Measurements from ENCODE around the gene YY2. TPM values are rescaled to one million over a fixed set of nuclear protein-coding genes. Genes with fewer than 3 reads are reported as not detected.
"Not testable (repeated sequence)": the region's sequence is repeated elsewhere in the genome, so short reads cannot be mapped to it uniquely, and the experiment has no call there.

The YY2 gene
- total RNA-seq, 4 donors from 2014 or later, result 0.83 to 4.5 (median 3.5) TPM

DNA sequence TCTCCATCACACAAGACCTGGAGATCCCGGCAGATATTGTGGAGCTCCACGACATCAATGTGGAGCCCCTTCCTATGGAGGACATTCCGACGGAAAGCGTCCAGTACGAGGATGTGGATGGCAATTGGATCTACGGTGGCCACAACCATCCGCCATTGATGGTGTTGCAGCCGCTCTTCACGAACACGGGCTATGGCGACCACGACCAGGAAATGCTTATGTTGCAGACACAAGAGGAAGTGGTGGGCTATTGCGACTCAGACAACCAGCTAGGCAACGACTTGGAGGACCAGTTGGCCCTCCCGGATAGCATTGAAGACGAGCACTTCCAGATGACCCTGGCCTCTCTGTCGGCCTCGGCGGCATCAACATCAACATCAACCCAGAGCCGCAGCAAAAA lies 717 bp downstream of the YY2 start:
- Histone ChIP-seq H3K4me3 (no peak overlapping the region), H3K9me3 (no peaks in the 10 kb centered on the region), H3K4me1 (no peaks in the 10 kb centered on the region), H3K27me3 (no peaks in the 10 kb centered on the region), H3K36me3 (peaks cover 18% of the 10 kb centered on the region), H3K27ac (no peak overlapping the region)
- DNase-seq (ENCODE audit: low spot score in 2 of 2), result no peak
- no peak for TF ChIP-seq EP300 (IDR thresholded peaks at IDR 0.05)
- TF ChIP-seq, protein P1, sequence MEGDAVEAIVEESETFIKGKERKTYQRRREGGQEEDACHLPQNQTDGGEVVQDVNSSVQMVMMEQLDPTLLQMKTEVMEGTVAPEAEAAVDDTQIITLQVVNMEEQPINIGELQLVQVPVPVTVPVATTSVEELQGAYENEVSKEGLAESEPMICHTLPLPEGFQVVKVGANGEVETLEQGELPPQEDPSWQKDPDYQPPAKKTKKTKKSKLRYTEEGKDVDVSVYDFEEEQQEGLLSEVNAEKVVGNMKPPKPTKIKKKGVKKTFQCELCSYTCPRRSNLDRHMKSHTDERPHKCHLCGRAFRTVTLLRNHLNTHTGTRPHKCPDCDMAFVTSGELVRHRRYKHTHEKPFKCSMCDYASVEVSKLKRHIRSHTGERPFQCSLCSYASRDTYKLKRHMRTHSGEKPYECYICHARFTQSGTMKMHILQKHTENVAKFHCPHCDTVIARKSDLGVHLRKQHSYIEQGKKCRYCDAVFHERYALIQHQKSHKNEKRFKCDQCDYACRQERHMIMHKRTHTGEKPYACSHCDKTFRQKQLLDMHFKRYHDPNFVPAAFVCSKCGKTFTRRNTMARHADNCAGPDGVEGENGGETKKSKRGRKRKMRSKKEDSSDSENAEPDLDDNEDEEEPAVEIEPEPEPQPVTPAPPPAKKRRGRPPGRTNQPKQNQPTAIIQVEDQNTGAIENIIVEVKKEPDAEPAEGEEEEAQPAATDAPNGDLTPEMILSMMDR (IDR thresholded peaks at IDR 0.05), result no peak
- no peak for TF ChIP-seq POLR2AphosphoS5 (IDR thresholded peaks at IDR 0.05)
- no peak for TF ChIP-seq POLR2A (IDR thresholded peaks at IDR 0.05)
- 94% methylated on average over 21 of the region's 21 CpGs for WGBS

DNA sequence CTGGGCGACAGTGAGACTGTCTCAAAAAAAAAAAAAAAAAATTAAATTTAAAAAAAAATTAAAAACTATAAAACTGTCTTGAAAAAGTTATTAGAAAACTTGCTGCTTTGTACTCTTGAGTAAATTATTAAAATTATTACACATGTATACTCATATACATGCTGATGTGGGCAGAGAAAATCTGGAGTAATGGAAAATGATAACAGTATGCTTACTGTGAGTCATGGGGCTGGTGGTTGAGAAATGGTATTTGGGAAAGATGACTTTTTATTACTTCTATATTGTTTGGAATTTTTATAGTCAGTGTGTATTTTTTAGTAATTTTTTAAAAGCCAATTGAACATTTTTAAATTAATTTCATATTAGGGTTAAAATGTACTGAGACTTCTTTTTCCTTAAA lies 7.5 kb downstream of the YY2 start:
- Histone ChIP-seq H3K9me3 (no peaks in the 10 kb centered on the region), H3K4me1 (no peaks in the 10 kb centered on the region), H3K27me3 (no peaks in the 10 kb centered on the region), H3K36me3 (no peaks in the 10 kb centered on the region), H3K4me3 (no peak overlapping the region), H3K27ac (no peak overlapping the region)
- DNase-seq (ENCODE audit: low spot score in 2 of 2), result no peak
- TF ChIP-seq POLR2A (IDR thresholded peaks at IDR 0.05) (no peak), POLR2AphosphoS5 (IDR thresholded peaks at IDR 0.05) (no peak), EP300 (IDR thresholded peaks at IDR 0.05) (no peak)
- TF ChIP-seq, protein P1 (IDR thresholded peaks at IDR 0.05), result no peak
- 79% methylated on average over 1 of the region's 1 CpG for WGBS

GRCh38 chrX:21865436-21865835 lies 9.6 kb downstream of the YY2 start:
- TF ChIP-seq POLR2AphosphoS5 (IDR thresholded peaks at IDR 0.05), result no peak
- TF ChIP-seq POLR2A (IDR thresholded peaks at IDR 0.05), result no peak
- TF ChIP-seq, protein P1 (IDR thresholded peaks at IDR 0.05), result no peak
- no peak for TF ChIP-seq EP300 (IDR thresholded peaks at IDR 0.05)
- no peaks in the 10 kb centered on the region for H3K9me3 ChIP-seq
- no peaks in the 10 kb centered on the region for H3K36me3 ChIP-seq
- H3K4me1 ChIP-seq, result no peaks in the 10 kb centered on the region
- no peak overlapping the region for H3K27ac ChIP-seq
- H3K4me3 ChIP-seq, result no peak overlapping the region
- H3K27me3 ChIP-seq, result no peaks in the 10 kb centered on the region
- DNase-seq (ENCODE audit: low spot score in 2 of 2), result no peak

DNA sequence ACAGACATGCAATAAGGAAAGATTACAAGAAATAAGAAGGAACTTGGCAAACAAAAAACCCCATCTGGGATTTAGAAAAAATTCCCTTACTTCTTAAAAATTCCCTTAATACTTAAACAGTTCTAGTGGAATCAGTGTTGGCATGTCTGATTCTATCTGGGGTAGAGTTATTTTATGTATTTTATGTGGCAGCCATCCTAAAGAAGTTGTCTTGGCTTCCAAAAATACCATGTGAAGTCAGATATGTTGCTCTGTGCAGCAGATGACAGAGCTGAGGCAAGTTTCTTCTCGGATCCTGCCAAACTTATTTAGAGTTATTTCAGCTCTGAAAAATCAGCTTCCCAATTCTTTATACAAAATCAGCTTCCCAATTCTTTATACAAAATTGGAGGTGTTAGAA lies 14.7 kb downstream of the YY2 start:
- Histone ChIP-seq H3K27me3 (no peaks in the 10 kb centered on the region), H3K4me1 (no peaks in the 10 kb centered on the region), H3K9me3 (no peaks in the 10 kb centered on the region), H3K4me3 (no peak overlapping the region), H3K36me3 (no peaks in the 10 kb centered on the region), H3K27ac (no peak overlapping the region)
- TF ChIP-seq POLR2A (IDR thresholded peaks at IDR 0.05) (no peak), EP300 (IDR thresholded peaks at IDR 0.05) (no peak), POLR2AphosphoS5 (IDR thresholded peaks at IDR 0.05) (no peak)
- TF ChIP-seq, protein P1 (IDR thresholded peaks at IDR 0.05), result no peak
- 44% methylated on average over 1 of the region's 1 CpG for WGBS
- DNase-seq (ENCODE audit: low spot score in 2 of 2), result no peak

GRCh38 chrX:21873063-21873775 lies 17.4 kb downstream of the YY2 start:
- no peaks in the 10 kb centered on the region for H3K27me3 ChIP-seq
- no peak for TF ChIP-seq POLR2A (IDR thresholded peaks at IDR 0.05)
- TF ChIP-seq POLR2AphosphoS5 (IDR thresholded peaks at IDR 0.05), result no peak
- TF ChIP-seq, protein P1 (IDR thresholded peaks at IDR 0.05), result no peak
- TF ChIP-seq EP300 (IDR thresholded peaks at IDR 0.05), result no peak
- no peaks in the 10 kb centered on the region for H3K4me1 ChIP-seq
- DNase-seq (ENCODE audit: low spot score in 2 of 2), result no peak
- no peak overlapping the region for H3K27ac ChIP-seq
- no peak overlapping the region for H3K4me3 ChIP-seq
- 64% methylated on average over 4 of the region's 4 CpGs for WGBS
- H3K36me3 ChIP-seq, result no peaks in the 10 kb centered on the region
- H3K9me3 ChIP-seq, result no peaks in the 10 kb centered on the region

- not testable (repeated sequence) for H3K27me3 ChIP-seq; H3K27ac ChIP-seq; H3K4me1 ChIP-seq; H3K4me3 ChIP-seq; H3K36me3 ChIP-seq; H3K9me3 ChIP-seq; DNase-seq (ENCODE audit: low spot score in 2 of 2)
- WGBS, result 67% methylated on average over 3 of the region's 3 CpGs
These were observed 18.4 kb downstream of the YY2 start for GRCh38 chrX:21874182-21874581.

Data from suprapubic skin (tissue), 4 donors.